Hepatocyte (in vitro differentiated cells): ENCODE results near the gene RELT. TPM values are rescaled to one million over a fixed set of nuclear protein-coding genes. Genes with fewer than 3 reads are reported as not detected.

Experiments used
- DNase-seq: peaks from one replicate; pipeline ENCODE4 v3.0.0-alpha.2; 2016; ENCODE audit warnings: low spot score
- H2AFZ ChIP-seq: fragments of 200-600 bp; sonication (generic); 2 replicates; pipeline ENCODE4 v1.6.0; 2016; ENCODE audit warnings: antibody characterized with exemption, mild to moderate bottlenecking
- H3K27ac ChIP-seq: fragments of 200-600 bp; sonication (generic); 2 replicates; pipeline ENCODE4 v1.5.1; 2016; ENCODE audit warnings: mild to moderate bottlenecking
- H3K27me3 ChIP-seq: fragments of 200-600 bp; sonication (generic); 2 replicates; pipeline ENCODE4 v1.6.1; 2016
- H3K36me3 ChIP-seq: fragments of 200-600 bp; sonication (generic); replicated peaks from 2 replicates; pipeline ENCODE4 v1.5.1; 2016; ENCODE audit warnings: low read depth; ENCODE audit not compliant: insufficient read depth
- H3K4me1 ChIP-seq: fragments of 200-600 bp; sonication (generic); 2 replicates; pipeline ENCODE4 v1.5.1; 2016; ENCODE audit warnings: mild to moderate bottlenecking, moderate library complexity; ENCODE audit not compliant: insufficient read depth
- H3K4me2 ChIP-seq: fragments of 200-600 bp; sonication (generic); 2 replicates; pipeline ENCODE4 v1.6.0; 2016
- H3K4me3 ChIP-seq: fragments of 200-600 bp; sonication (generic); 2 replicates; pipeline ENCODE4 v1.5.1; 2016; ENCODE audit warnings: mild to moderate bottlenecking
- H3K79me2 ChIP-seq: fragments of 200-600 bp; sonication (generic); 2 replicates; pipeline ENCODE4 v1.6.0; 2017; ENCODE audit warnings: mild to moderate bottlenecking
- H3K9me2 ChIP-seq: fragments of 200-600 bp; sonication (generic); replicated peaks from 2 replicates; pipeline ENCODE4 v1.6.0; 2017; ENCODE audit warnings: mild to moderate bottlenecking; ENCODE audit not compliant: insufficient read depth
- H3K9me3 ChIP-seq: fragments of 200-600 bp; sonication (generic); 2 replicates; pipeline ENCODE4 v1.5.1; 2016; ENCODE audit warnings: low read depth, mild to moderate bottlenecking
- H4K20me1 ChIP-seq: fragments of 200-600 bp; sonication (generic); 2 replicates; pipeline ENCODE4 v1.6.0; 2016; ENCODE audit warnings: mild to moderate bottlenecking; ENCODE audit not compliant: insufficient read depth, poor library complexity, severe bottlenecking
- EZH2 ChIP-seq: fragments of 200-600 bp; sonication (generic); IDR thresholded peaks from 2 replicates; pipeline ENCODE4 v1.6.1; 2016; ENCODE audit warnings: antibody characterized with exemption, mild to moderate bottlenecking, borderline replicate concordance
- EZH2phosphoT487 ChIP-seq: fragments of 200-600 bp; sonication (generic); IDR thresholded peaks from one replicate; pipeline ENCODE4 v1.6.1; 2018; ENCODE audit warnings: antibody characterized with exemption, mild to moderate bottlenecking, low read depth, moderate library complexity; ENCODE audit not compliant: unreplicated experiment, severe bottlenecking
- WGBS: methylation state at CpG from one replicate; pipeline ENCODE4 v1.1.6; 2016; ENCODE audit warnings: low lambda C conversion rate; ENCODE audit errors: missing lambda C conversion rate; 5-methylcytosine and 5-hydroxymethylcytosine counted together
- polyA plus RNA-seq: library from polyadenylated mRNA; unstranded; fragments of >200 nt; fragmentation: Nextera tagmentation; extraction: Ambion mirVana; gene quantifications from 2 replicates; pipeline ENCODE4 v1.2.1, GENCODE V29; 2016
- total RNA-seq: library from RNA; depleted of rRNA; stranded (reverse); fragments of >200 nt; gene quantifications from 2 replicates; pipeline ENCODE4 v1.2.3, GENCODE V29; 2014
- TF ChIP-seq, protein P1 (sequence below): fragments of 200-600 bp; sonication (generic); IDR thresholded peaks from 2 replicates; pipeline ENCODE4 v1.5.1; 2016; ENCODE audit warnings: antibody characterized with exemption, mild to moderate bottlenecking; ENCODE audit not compliant: poor library complexity

RELT gene
- total and polyA plus RNA-seq, 2 experiments from 2014 or later, result 1.6 to 3.4 TPM

DNA sequence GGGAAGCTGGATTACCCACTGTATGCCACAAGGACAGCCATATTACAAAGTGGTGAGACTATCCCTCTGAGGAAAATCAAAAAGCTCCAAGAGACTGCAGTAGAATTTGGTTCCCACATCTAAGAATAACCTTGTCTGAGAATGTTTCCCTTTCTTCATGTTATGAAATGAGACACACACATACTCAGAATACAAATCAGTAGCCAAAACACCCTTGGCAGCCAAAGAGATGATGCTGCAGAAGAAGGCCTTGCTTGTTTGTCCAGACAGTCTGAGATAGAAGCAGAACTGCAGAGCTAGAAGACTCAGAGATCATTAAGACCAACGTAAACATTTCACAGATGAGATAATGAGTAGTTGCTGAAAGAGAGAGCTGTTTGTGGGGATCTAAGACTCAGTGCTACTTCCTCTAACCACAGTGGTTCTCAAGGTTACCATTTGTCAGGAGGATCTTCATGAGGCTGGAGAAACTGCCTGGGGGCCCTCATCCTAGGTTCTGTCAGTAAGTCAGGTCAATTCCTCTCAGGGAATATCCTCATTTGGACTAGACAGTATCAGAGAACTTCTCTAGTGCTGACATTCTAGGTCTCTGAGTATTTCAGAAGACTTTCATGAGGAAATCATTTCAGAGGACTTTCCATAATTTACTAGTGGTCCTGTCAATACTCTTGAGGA is 38.9 kb downstream of the RELT start:
- TF ChIP-seq, protein P1, sequence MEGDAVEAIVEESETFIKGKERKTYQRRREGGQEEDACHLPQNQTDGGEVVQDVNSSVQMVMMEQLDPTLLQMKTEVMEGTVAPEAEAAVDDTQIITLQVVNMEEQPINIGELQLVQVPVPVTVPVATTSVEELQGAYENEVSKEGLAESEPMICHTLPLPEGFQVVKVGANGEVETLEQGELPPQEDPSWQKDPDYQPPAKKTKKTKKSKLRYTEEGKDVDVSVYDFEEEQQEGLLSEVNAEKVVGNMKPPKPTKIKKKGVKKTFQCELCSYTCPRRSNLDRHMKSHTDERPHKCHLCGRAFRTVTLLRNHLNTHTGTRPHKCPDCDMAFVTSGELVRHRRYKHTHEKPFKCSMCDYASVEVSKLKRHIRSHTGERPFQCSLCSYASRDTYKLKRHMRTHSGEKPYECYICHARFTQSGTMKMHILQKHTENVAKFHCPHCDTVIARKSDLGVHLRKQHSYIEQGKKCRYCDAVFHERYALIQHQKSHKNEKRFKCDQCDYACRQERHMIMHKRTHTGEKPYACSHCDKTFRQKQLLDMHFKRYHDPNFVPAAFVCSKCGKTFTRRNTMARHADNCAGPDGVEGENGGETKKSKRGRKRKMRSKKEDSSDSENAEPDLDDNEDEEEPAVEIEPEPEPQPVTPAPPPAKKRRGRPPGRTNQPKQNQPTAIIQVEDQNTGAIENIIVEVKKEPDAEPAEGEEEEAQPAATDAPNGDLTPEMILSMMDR, result no peak
- TF ChIP-seq EZH2phosphoT487 (no peak), EZH2 (no peak)
- Histone ChIP-seq H3K36me3 (no peaks in the 10 kb centered on the region), H3K79me2 (no peaks in the 10 kb centered on the region), H2AFZ (no peak overlapping the region), H3K9me2 (no peaks in the 10 kb centered on the region), H4K20me1 (no peaks in the 10 kb centered on the region), H3K4me2 (no peak overlapping the region), H3K4me3 (no peak overlapping the region), H3K27me3 (no peaks in the 10 kb centered on the region), H3K9me3 (no peaks in the 10 kb centered on the region), H3K4me1 (peaks cover 14% of the 10 kb centered on the region), H3K27ac (peak overlapping the region; percentile 5)
- DNase-seq, result no peak
- 31% methylated on average over 1 of the region's 1 CpG for WGBS

DNA sequence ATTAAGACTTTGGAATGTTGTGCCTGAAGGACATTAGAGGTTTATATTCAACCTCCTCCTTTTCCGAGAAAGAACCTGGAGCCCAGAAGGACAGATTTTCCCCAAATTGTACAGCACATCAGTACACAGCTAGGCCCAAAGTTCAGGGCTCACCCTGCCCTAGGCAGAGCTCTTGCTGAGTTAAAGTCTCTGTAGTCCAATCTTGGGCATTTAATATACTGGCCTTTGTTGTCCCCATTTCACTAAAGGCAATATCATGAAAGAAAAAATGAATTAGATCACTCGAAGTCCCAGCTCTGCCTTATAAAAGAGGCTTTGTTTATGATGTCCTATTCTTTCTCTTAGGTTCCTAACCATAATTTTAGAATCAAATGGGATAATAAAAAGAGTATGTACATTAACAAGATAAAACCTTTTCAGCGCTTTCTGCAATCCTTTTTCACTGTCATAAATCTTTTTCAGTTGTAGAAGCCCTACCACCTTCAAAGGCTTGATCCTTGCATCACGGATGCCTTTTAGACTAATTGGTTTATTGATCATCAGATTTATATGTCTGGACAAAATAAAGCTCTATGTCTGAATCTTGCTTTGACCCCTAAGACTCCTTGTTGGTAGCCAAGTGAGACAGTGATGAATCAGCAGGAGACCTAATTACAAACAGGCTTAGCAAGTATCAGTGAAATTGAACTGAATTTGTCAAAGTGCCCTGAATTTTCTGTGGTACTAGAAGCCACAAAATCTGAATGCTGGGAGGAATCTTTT is 39.8 kb downstream of the RELT start:
- peak overlapping the region; percentile 5 for H3K27ac ChIP-seq

DNA sequence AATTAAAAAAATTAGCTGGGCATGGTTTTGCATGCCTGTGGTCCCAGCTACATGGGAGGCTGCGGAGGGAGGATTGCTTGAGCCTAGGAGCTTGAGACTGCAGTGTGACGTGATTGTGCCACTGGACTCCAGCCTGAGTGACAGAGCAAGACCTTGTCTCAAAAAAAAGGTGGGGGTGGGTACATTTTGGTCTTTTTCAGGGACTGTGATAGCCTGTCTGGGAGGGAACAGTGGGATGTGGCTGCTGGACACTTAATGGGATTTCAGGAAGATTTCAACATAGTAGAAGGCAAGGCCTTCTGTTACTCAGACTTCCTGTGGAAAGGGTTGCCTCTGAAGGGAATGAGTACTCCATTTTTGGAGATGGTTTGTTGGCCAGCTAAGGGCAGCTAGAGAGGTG is 40.6 kb downstream of the RELT start:
- Histone ChIP-seq H2AFZ (no peak overlapping the region), H3K9me2 (no peaks in the 10 kb centered on the region), H3K4me2 (no peak overlapping the region), H3K27ac (no peak overlapping the region), H3K36me3 (no peaks in the 10 kb centered on the region), H3K4me1 (peaks cover 14% of the 10 kb centered on the region), H4K20me1 (no peaks in the 10 kb centered on the region), H3K27me3 (no peaks in the 10 kb centered on the region), H3K4me3 (no peak overlapping the region), H3K79me2 (no peaks in the 10 kb centered on the region), H3K9me3 (no peaks in the 10 kb centered on the region)
- no peak for DNase-seq
- TF ChIP-seq EZH2 (no peak), EZH2phosphoT487 (no peak)
- TF ChIP-seq, protein P1, result no peak
- WGBS, result 98% methylated on average over 2 of the region's 2 CpGs

More for the DNA sequence above, 39.8 kb downstream of the RELT start:
- Histone ChIP-seq H3K36me3 (no peaks in the 10 kb centered on the region), H3K9me3 (no peaks in the 10 kb centered on the region), H2AFZ (no peak overlapping the region), H3K4me1 (peaks cover 14% of the 10 kb centered on the region), H4K20me1 (no peaks in the 10 kb centered on the region), H3K27me3 (no peaks in the 10 kb centered on the region), H3K4me2 (no peak overlapping the region), H3K79me2 (no peaks in the 10 kb centered on the region), H3K9me2 (no peaks in the 10 kb centered on the region), H3K4me3 (no peak overlapping the region)
- 68% methylated on average over 4 of the region's 4 CpGs for WGBS
- TF ChIP-seq, protein P1, result no peak
- TF ChIP-seq EZH2, result no peak
- TF ChIP-seq EZH2phosphoT487, result no peak
- no peak for DNase-seq
